Measurements from ENCODE around the gene ERAP2.

Gene ERAP2

DNA sequence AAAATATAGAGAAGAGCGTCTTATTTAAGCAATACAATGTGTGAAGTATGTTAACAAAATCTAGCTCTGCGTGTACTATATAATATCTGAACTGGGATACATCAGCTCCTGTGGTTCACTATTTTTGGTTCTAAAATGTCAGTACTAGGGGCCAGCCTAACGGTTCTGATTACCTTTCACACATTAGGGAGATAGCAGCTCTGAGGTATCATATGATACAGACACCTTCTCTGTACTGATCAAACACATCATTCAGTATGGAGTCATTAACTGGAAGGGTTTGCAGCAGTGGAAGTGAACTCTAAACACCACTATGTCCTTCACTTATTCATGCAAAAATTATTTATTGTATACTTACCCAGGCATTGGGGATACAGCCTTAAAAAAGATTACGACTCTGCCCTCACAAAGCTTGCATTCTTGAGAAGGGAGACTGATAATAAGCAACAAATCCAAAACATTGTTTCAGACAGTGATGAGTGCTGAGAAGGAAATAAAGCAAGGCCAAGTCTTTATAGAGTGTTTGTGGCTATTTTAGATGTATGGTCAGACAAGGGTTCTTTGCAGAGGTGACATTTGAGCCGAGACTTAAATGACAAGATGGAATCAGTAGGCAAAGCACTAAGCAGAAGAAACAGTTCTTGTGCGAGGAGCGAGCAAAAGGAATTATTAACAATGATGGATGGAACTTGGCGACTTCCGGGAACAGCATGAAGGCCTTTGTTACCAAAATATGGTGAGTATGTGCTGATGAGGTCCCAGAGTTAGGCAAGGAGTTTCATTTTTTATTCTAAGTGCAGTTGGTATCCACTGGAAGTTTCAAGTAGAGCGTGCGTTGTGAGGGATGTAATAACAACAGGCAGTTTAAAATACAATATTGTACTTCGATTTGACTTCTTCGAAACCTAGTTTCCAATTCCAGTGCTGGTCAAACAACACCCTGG is 57.7 kb downstream of the ERAP2 start:
- no peak for DNase-seq

- peak; percentile 91 for DNase-seq
Measured at GRCh38 chr5:96934708-96935558, 58.6 kb downstream of the ERAP2 start.

- peak; percentile 95 for DNase-seq
Measured at GRCh38 chr5:96935559-96936430, 59.5 kb downstream of the ERAP2 start, which contains the start of gene LNPEP. Gene LNPEP (plus strand): TSS chr5:96936080. CDS start chr5:96936156, 76 bp downstream.

GRCh38 chr5:96936431-96937320 is 60.4 kb downstream of the ERAP2 start:
- DNase-seq, result peak; percentile 18

DNA sequence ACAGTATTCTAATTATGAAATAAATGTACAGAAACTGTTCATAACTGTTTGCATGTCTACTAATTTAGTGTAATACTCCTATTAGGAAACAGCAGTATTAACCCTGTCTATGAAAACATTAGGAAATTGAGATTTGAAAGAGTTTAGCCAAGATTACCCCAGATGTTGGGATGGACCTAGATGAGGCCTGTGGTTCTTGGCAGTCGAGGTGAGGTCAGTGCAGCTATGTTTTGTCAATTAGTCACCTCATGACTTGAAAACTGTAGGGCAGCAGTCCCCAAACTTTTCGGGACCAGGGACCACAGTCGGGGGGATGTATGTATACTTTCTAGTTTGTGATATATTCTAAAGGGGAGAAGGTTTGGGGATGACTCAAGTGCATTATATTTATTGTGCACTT is 64.3 kb downstream of the ERAP2 start:
- no peak for DNase-seq

- DNase-seq, result no peak
Measured at GRCh38 chr5:96941140-96941539, 64.8 kb downstream of the ERAP2 start.

- DNase-seq, result no peak
Measured at GRCh38 chr5:96942078-96942477, 65.8 kb downstream of the ERAP2 start.

DNA sequence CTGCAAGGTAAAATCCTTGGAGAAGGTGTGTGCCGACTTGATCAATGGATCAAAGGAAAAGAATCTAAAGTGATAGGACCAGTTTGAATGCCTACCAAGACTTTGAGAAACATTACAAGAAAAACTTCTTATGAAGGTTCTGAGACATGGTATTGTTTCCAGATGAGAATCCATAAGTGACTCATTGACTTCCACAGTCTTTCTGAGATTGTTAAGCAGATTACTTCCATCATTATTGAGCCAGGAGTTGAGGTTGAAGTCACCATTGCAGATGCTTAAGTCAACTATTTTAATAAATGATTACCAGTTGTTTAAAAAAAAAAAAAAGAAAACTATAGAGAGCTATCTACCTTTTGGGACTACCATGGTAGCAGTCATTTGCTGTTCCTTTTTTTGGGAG is 66.6 kb downstream of the ERAP2 start:
- no peak for DNase-seq

GRCh38 chr5:96943799-96944198 is 67.5 kb downstream of the ERAP2 start:
- DNase-seq, result no peak

GRCh38 chr5:96945144-96945897 is 69.0 kb downstream of the ERAP2 start:
- DNase-seq, result no peak

DNA sequence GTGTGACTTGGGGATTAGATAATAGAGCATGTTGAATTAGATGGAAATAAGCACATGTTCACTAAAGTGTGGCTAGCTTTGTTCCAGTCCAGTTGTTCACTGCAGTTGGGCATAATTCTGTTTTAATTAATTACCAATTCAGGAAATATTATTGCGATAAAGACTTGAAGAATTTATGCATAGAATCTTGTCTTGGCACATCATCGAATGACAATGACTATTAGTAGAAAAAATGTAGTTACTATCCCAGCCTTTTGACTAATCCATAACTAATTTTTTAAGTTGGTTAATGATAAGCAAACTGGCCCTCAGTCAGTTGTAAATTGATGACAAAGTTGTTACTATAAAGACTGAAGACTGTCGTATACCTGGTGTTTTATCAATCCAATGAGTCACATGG is 70.1 kb downstream of the ERAP2 start:
- DNase-seq, result no peak

DNA sequence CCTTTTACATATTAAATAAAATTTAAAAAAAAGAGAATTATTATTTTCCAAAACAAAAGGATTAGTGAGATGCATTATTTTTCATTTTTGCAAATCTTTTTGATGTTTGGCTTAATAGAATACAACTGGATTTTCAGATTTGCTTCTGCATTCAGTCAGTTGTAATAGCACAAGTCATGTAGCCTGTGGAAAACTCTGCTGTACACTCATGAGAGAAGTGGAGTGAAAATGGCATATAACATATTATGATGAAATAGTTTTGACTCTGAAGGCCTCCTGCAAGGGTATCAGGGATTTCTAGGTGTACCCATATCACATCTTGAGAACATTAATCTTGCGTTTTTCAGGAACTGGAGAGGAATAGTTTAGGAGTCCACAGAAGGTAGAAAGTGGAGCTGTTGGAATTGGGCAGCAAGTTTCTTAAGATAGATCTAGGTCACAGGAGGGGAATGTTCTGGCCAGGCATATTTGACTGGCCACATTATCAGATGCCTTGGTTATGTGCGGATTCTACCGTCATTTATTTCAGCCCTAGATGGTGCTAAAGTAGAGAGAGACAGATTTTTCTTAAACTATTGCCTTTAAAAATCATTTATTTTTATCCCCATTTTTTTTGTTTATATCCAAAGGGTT is 75.9 kb downstream of the ERAP2 start:
- DNase-seq, result no peak

DNA sequence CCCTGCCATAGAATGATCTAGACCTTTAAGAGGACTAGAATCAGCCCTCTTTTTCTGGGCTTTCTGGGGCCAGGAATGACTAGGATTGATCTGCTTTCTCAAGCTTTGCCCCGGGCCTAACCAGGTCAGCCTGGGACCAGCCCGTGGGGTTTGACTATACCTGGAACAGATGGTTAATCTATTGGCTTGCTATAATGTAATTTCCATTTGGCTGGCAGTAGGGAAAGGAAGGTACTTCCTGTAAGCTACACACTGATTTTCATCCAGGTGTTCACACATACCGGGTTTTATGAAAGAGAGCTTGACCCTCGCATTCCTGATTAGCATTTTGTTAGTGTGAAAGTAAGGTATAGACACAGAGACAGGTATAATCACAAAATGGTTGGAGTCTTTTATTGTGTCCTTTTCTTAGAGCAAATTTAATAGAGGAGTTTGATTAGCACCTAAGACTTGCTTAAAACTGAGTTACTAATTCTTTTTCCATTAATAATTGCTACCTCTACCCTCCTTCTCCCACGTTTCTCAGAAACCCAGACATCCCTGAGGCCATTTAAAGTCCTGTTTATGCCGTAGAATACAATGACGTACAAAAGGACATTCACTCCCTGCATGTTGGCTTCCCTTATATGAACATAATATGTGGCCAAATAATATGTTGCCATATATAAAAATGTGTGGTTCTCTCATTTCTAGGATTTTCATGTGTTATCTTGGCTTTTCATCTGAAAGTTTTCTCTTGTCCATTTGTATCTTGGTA is 76.9 kb downstream of the ERAP2 start:
- DNase-seq, result no peak

- DNase-seq, result no peak
Measured at GRCh38 chr5:96957254-96958049, 81.2 kb downstream of the ERAP2 start.

DNA sequence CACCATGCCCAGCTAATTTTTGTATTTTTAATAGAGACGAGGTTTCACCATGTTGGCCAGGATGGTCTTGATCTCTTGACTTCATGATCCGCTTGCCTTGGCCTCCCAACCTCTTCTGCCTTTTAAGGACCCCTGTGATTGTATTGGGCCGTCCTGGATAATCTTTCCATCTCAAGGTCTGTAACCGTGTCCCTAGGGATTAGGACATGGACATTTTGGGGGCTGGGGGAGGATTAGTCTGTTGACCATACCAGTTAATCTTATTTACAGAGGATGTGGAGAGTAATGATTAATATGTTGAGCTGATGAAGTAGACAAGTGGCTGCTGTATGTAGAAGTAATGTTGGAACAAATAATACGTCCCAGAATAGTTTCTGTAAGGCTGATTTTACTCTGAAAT is 82.7 kb downstream of the ERAP2 start:
- no peak for DNase-seq

- DNase-seq, result no peak
Measured at GRCh38 chr5:96961053-96961452, 84.8 kb downstream of the ERAP2 start.

DNA sequence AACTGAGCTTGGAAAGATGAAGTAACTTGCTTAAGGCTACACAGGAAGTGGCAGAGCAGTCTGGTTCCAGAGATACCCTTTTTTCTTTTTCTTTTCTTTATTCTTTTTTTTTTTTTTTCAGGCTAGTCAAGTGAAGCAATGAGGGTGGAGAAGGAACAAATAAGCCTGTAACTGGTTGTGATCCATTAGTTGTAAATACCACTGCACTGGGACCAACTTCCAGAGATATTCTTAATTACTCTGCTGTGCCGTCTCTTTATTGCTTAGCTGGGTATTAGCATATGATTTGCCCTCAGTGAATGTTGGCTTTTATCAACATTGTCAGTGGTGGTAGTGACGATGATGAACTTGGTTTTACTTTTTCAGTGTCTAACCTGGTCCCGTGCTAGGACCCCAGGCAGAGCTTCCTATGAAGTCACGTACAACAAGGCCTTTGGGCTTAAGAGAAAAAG is 86.3 kb downstream of the ERAP2 start:
- no peak for DNase-seq

GRCh38 chr5:96963267-96963666 is 87.0 kb downstream of the ERAP2 start:
- DNase-seq, result no peak

DNA sequence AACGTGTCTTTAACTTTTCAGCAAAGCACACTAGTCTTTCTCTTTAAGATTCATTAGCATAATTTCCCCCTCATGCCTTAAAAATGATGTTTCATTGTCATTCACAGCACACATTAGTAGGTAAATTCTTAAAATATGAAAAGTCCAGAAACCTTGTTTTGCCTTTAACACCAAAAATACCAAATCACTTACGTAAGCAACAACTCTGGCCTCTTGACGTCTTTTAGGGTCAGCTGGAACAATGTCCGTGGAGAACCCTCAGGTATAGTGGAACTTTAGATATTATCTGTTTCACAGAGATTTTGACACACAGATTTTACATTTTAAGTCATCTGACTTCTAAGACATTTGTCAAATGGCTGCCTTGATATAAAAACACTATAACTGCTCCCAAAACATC is 90.5 kb downstream of the ERAP2 start:
- no peak for DNase-seq

Measured in activated gamma-delta T cell (primary cell).